ENCODE data around the gene RNF130. TPM values are rescaled to one million over a fixed set of nuclear protein-coding genes. Genes with fewer than 3 reads are reported as not detected.

Gene RNF130
- total and polyA plus RNA-seq, 8 donors: 61.0 to 125 (median 70.7) TPM

DNA sequence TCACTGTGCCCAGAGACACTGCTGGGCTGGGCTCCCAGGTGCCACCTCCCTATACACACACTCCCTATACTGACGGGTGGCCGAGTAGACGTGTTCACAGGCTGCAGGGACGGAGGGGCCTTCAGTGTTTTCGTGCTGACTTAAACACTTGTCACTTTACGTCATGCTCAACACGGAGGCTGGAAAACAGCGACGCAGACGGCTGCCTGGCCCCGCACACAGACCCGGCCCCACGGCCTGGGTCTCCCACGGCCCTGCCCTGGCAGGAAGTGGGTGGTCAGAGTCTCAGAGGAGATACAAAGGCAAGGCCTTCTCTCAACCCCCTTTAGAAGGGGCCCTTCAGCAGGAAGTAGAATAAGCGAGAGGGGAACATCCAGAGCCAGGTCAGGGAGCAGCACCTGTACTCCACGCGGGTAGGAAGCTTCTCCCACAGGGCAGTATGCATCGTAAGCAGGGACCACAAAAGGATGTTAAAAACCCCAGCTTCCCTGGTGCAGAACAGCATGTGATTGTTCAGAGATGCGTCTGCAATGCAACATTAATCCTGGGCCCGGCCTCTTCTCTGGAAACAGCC lies 152.0 kb downstream of the RNF130 start:
- intact Hi-C loops (cut with DNase I): no loop called here
- Histone ChIP-seq H3K27ac (no peak overlapping the region), H3K36me3 (no peaks in the 10 kb centered on the region), H3K4me1 (peaks cover 0 to 10% of the 10 kb centered on the region in 2 donors), H3K9me3 (no peaks in the 10 kb centered on the region), H3K27me3 (no peaks in the 10 kb centered on the region), H3K4me3 (no peak overlapping the region)
- TF ChIP-seq, protein P1, sequence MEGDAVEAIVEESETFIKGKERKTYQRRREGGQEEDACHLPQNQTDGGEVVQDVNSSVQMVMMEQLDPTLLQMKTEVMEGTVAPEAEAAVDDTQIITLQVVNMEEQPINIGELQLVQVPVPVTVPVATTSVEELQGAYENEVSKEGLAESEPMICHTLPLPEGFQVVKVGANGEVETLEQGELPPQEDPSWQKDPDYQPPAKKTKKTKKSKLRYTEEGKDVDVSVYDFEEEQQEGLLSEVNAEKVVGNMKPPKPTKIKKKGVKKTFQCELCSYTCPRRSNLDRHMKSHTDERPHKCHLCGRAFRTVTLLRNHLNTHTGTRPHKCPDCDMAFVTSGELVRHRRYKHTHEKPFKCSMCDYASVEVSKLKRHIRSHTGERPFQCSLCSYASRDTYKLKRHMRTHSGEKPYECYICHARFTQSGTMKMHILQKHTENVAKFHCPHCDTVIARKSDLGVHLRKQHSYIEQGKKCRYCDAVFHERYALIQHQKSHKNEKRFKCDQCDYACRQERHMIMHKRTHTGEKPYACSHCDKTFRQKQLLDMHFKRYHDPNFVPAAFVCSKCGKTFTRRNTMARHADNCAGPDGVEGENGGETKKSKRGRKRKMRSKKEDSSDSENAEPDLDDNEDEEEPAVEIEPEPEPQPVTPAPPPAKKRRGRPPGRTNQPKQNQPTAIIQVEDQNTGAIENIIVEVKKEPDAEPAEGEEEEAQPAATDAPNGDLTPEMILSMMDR (IDR thresholded peaks at IDR 0.05): no peak
- DNase-seq: peak in 1 of 4 donors; percentile 45
- ATAC-seq: no peak

DNA sequence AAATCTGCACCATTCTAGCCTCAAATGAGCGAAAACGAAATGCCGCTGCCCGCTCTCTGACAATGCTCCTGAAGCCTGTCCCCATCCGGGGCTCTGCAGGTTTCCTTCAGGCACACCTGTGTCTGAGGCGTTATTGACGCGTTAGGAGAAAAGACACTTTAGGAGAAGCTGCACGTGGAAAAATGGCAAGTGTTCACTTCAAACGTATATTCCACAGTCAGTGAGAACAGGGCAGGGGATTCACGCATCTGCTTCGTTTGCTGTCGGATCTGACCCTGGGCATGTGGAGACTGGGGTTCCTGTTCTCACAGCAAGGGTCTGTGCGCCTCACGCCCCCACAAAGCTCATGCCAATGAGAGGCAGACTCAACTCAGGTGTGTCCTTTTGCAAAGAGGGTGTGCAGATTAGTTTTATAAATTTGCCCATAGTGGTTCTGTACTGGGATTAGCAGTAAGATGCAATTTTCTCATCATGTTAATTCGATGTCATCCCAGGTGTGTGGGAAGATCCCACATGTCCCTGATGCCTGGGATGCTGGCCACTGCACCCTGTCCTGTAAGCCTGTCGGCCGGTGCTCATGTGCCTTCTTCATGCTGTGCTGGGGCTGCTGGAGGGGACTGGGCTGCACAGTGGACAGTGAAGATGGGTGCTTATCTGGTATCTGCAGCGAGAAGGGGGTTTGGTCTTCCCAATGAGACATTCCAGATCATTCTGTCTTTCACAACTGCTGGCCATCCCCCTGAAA lies 152.6 kb downstream of the RNF130 start:
- Histone ChIP-seq H3K27me3 (no peaks in the 10 kb centered on the region), H3K27ac (no peak overlapping the region), H3K4me1 (peaks cover 0 to 17% of the 10 kb centered on the region in 2 donors), H3K9me3 (no peaks in the 10 kb centered on the region), H3K36me3 (no peaks in the 10 kb centered on the region), H3K4me3 (no peak overlapping the region)
- intact Hi-C loops (cut with DNase I): no loop called here
- TF ChIP-seq, protein P1 (IDR thresholded peaks at IDR 0.05): no peak
- ATAC-seq: no peak
- DNase-seq: peak in 1 of 4 donors; percentile 46

DNA sequence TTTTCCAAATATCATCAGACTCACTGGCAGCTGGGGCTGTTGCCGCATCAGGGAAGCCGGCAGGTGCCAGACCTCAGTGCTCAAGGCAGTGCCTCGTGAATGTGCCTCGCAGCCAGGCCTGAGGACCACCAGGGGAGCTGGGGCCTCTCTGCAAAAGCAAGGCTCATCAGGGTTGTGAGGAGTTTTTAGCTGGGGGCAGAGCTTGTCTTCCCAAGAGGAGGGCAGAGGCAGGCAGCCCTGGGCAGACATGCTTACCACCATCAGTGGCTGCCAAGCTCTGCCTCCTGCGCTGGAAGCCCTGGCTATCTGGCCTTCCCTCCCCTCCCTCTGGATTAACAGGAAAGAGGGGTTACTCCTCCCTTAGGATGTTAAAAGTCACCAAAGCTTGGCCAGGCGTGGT lies 155.0 kb downstream of the RNF130 start:
- TF ChIP-seq, protein P1 (IDR thresholded peaks at IDR 0.05): no peak
- DNase-seq (peak in 1 of 4 donors; percentile 39), ATAC-seq (no peak)
- intact Hi-C loops (cut with DNase I): no loop called here
- H3K36me3 ChIP-seq: no peaks in the 10 kb centered on the region
- no peaks in the 10 kb centered on the region for H3K9me3 ChIP-seq
- no peak overlapping the region for H3K27ac ChIP-seq
- no peaks in the 10 kb centered on the region for H3K27me3 ChIP-seq
- H3K4me1 ChIP-seq: peaks cover 0 to 25% of the 10 kb centered on the region in 2 donors
- H3K4me3 ChIP-seq: no peak overlapping the region

DNA sequence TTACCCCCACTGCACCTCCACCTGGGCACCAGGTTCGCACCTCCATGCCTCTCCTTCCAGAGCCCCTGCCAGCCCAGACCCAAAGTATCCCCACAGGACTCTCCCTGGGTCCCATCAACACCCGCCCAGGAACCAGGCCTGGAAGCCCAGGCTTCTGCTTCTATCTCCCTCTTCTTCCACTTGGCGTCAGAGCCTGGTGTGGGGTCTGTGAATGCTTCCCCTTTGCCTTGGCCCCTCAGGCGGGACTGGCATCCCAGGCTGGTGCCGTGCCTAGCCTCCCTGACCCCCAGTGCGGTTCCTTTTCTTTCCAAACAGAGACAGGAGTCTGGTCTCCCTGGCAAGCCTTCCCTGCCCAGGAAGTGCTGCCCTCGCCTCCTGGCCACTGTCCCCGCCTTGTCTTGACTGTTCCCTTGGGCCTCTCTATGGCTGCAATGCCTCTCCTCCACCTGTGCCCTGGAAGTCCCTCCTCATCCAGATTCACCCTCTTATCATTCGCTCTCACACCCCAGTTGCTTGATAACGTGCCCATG lies 156.1 kb downstream of the RNF130 start:
- Histone ChIP-seq H3K36me3 (no peaks in the 10 kb centered on the region), H3K9me3 (no peaks in the 10 kb centered on the region), H3K4me1 (peaks cover 0 to 25% of the 10 kb centered on the region in 2 donors), H3K27me3 (no peaks in the 10 kb centered on the region), H3K4me3 (no peak overlapping the region), H3K27ac (no peak overlapping the region)
- TF ChIP-seq, protein P1 (IDR thresholded peaks at IDR 0.05): no peak
- ATAC-seq (no peak), DNase-seq (peak in 1 of 4 donors; percentile 26)
- intact Hi-C loops (cut with DNase I): no loop called here

DNA sequence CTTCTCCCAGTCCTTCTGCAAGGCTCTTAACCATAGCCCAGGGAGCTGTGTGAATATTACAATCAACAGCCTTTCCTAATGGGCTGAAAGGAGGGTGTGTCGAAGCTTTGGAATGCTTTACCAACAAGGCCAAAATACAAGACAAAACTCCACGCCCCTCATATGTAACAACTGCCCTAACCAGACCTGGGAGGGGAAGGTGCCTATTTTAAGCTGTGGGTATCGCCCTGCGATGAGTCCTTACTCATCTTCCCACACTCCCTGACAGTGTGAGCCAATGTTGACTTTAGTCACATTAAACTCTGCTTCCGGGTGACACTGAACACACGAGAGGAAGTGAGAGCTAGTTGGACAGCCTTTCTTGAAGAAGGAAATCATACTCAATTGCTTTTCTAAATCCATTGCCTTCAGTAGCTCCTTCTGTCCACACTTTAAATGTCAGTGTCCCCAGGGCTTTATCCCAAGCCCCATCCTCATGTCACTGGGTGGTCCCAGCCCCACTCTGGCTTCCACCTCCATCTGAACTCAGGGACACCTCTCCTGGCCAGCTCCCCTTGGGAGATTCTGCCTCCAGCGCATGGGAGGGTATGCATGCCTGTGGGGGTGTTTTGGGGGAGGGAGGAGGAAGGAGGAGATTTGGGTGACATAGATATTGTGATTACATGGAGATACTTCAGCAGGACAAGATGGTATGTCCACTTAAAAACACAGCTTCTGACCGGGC lies 157.4 kb downstream of the RNF130 start:
- Histone ChIP-seq H3K4me1 (peaks cover 0 to 25% of the 10 kb centered on the region in 2 donors), H3K36me3 (no peaks in the 10 kb centered on the region), H3K9me3 (no peaks in the 10 kb centered on the region), H3K4me3 (no peak overlapping the region), H3K27ac (peak overlapping the region in 1 of 2 donors; percentile 50), H3K27me3 (no peaks in the 10 kb centered on the region)
- DNase-seq: no peak
- TF ChIP-seq, protein P1 (IDR thresholded peaks at IDR 0.05): no peak
- intact Hi-C loops (cut with DNase I): no loop called here
- ATAC-seq: peak; percentile 87

Measured in left lung (tissue), 10 donors.